Epithelial cell of esophagus (primary cell): ENCODE data around the gene TIAM1.

Source experiments
- DNase-seq: peaks from one replicate; pipeline ENCODE4 v3.0.0; 2010; ENCODE audit warnings: low read depth
- H3K4me3 ChIP-seq: 2 replicates; pipeline ENCODE4 v1.5.1; 2011; ENCODE audit warnings: mild to moderate bottlenecking, low read length, control low read depth
- CTCF ChIP-seq: IDR thresholded peaks from 2 replicates; pipeline ENCODE4 v1.5.1; 2011; ENCODE audit warnings: low read depth, mild to moderate bottlenecking, low read length, control low read depth, inconsistent platforms; ENCODE audit not compliant: insufficient read depth; ENCODE audit errors: missing control alignments

Gene TIAM1

DNA sequence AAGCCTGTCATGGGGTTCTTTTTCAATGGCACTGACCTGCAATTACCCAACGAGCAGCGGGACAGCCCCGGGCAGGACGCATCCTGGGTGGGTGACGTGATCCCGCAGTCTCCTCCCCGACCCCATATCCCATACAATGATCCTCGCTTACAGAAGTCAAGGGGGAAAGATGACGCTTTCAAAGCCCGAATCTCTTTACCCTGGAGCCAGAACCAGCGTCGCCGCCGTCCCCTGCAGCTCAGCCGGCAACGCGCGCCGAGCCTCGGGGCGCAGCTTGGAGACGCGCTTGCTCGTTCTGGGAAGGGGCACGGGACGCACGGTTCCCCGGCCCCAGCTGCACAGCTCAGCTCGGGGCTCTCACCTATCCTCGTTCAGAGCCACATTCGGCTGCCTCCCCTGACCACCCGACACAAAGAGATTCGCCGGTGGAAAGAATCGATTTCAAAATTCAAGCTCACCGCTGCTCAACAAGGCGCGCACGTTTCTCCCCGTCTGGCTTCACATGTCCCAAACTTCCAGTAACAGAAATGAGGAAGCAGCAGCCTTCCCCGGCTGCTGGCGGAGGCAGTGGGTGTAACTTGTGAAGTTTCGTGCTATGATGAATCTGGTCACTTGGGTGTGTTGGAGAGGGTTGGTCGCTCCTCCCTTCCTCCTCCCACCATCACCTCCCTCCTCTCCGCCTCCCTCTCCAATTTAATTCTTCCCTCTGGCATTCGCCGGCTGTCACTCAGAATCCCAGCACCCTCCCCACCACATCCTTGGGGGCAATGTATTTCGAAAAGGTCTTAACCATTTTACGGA is at the start of gene TIAM1:
Gene TIAM1 (minus strand): TSS at position 582 of the 801 bp plus-strand sequence. CDS start 77,289 bp downstream, outside the sequence.
- no peak for TF ChIP-seq CTCF
- peak within 1 kb of the TSS; percentile 76 for H3K4me3 ChIP-seq
- peak; percentile 92 for DNase-seq

GRCh38 chr21:31387560-31388186 is 43.6 kb upstream of the TIAM1 start:
- no peak for TF ChIP-seq CTCF
- no peak for DNase-seq
- no peak overlapping the region for H3K4me3 ChIP-seq

GRCh38 chr21:31386006-31386405 is 41.9 kb upstream of the TIAM1 start:
- TF ChIP-seq CTCF, result no peak
- H3K4me3 ChIP-seq, result no peak overlapping the region
- DNase-seq, result no peak

- TF ChIP-seq CTCF, result no peak
- H3K4me3 ChIP-seq, result no peak overlapping the region
- DNase-seq, result no peak
Observed at GRCh38 chr21:31383770-31384169, 39.7 kb upstream of the TIAM1 start.

GRCh38 chr21:31382060-31382459 is 38.0 kb upstream of the TIAM1 start:
- TF ChIP-seq CTCF, result no peak
- DNase-seq, result no peak
- H3K4me3 ChIP-seq, result no peak overlapping the region

GRCh38 chr21:31376301-31376700 is 32.2 kb upstream of the TIAM1 start:
- H3K4me3 ChIP-seq, result no peak overlapping the region
- no peak for TF ChIP-seq CTCF
- DNase-seq, result no peak
